GM10847 (cell line): ENCODE data around the gene CYP24A1.

Experiments used
- POLR2A ChIP-seq: IDR thresholded peaks from 2 replicates; pipeline ENCODE4 v1.6.1; 2011; ENCODE audit not compliant: insufficient read length; ENCODE audit errors: extremely low read depth

The CYP24A1 gene

DNA sequence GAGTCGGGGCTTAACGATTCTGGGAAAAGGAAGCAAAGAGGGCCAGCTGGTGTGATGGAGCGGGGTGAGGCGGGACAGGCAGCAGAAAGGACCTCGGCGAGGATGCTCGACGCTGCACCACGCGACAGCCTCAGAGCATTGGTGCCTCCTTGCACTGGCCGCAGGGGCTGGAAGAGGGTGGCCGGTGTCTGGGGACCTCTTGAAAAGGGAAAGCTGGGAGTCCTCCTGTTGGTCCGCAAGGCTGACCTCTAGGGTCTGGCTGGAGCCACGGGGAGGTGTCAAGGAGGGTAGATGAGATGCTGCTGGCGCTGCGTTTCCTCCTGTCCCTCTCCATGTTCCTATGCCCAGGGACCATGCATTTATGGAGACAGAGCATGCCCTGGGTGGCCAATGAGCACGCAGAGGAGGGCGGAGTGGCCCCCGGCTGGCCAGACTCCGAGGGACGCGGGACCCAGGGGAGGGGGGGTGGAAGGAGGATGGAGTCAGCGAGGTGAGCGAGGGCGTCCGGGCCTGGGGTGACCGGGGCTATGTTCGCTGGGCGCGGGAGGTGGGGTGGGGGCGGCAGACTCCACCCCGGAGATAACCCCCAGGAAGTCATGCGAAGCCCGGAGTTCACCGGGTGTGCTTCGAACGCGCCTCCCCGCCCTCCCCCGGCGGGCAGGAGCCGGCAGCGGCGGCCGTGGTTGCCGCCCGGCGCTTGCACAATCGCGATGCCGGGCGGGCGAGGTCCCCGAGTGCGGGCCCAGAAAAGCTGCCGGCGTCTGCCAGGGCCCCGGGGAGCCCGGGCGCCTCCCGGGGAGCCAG, at the start of gene CYP24A1:
Gene CYP24A1 (minus strand): TSS at position 334 of the 804 bp plus-strand sequence. CDS start 407 bp downstream, outside the sequence.
- TF ChIP-seq POLR2A, result no peak

DNA sequence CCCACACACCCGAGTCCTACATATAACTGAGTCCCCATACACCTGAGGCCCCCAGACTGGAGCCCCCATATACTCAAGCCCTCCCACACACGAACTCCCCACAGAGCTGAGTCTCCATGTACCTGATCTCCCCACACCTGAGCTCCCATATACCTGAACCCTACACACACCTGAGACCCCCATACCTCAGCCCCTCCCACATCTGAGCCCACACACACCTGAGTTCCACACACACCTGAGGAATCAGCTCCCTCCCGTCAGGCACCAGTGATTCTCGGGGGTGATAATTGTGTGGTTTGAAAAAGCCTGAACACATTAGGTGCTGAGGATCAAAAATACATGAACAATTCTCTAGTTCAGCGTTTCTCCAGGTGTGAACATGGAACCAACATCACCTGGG, 49.5 kb upstream of the CYP24A1 start:
- TF ChIP-seq POLR2A, result no peak

DNA sequence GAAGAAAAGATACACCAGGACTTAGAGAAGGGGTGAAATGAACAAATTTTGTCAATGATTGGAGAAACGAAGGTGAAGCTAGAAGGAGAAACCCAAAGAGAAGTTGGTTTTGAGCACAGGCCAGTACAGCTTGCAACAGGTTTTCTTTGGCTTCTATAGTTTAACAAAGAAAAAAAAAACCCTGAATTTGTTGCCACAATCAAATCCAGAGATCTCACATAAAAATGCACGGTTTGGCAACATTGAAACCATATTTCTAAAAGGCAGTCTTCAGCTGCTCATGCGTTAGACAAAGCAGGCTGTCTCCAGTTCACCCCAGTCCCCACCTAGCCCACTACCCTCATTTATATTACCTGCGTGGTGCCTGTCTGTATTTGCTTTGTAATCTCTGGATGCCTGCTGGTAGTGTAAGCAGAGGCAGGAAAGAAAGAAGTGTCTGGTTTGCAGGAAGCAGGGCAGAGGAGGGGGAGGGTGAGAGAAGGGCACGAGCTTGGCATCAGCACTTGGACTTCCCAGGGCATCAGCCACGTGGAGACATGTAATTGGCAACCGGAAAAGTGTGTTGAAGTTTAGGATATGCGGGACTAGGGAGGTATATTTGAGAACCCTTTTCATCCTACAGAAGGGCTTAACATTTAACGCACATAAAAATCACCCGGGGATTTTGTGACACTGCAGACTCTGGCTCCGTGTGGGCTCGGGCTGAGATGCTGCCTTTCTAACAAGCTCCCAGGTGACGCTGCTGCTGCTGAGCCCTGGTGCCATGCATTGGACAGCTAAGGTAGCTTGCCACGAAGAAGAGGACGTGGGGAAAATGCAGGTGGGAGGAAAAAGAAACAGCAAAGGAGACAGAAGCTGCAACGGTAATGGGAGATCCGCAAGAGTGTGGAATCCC, 48.5 kb upstream of the CYP24A1 start:
- TF ChIP-seq POLR2A, result no peak

DNA sequence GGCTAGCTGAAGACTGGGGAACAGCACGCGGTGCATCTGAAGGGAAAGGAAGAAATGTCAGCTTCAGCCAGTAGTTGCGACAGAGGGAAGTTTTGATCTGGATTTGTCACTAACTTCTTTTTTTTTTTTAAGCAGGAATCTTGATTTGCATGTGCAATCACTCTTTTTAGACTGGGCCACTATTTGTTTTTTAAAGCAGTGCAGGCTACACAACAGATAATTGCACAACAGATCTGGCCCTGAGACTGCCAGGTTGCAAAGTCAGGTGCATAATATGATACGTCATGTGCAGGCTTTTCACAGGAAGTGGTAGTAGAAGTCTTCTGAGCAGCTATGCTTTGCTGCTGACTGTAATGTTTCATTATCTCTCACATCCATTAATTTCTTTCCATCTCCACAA, 47.6 kb upstream of the CYP24A1 start:
- TF ChIP-seq POLR2A, result no peak

DNA sequence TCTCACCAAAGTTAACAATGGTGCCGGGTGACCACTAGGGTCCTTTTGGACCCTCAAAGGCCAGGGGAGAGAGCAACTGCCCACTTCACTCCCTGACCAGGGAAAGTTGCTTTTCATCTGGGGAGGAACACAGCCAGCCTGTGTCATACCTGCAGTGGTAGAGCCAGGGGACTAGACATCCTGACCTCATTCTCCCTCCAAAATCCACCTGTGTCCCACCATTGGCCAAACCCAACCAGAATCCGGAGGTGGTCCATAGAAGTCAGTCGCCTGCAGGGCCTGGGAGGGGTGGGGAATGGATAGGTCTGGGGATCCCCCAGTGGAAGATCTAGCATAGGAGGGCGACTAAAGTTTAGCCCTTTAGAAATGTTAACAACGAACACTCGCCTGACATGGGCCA, 46.9 kb upstream of the CYP24A1 start:
- TF ChIP-seq POLR2A, result no peak

DNA sequence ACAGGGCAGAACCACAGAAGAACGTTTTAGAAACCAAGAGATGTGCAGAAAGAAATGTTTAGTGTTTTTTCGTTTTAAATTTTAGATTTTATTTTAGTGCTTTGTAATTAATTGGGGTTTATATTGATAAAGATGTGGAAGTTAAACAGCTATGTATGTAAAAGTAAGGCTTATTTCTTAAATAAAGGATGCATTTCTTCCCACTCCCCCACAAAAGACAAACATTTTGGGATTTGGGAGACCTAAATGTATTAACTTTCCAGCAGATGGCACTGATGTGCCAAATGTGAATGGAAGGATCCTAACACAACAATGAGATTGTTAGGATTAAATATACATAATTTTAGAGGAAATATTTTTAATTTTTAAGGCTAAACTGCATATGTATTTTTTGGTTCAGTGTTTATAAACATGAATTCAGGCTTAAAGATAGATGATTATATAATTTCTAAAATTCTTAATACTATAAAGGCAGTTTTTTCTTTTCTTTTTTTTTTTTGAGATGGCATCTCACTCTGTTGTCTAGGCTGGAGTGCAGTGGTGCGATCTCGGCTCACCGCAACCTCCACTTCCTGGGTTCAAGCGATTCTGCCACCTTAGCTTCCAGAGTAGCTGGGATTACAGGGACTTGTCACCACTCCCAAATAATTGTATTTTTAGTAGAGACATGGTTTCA, 46.1 kb upstream of the CYP24A1 start:
- TF ChIP-seq POLR2A, result no peak

DNA sequence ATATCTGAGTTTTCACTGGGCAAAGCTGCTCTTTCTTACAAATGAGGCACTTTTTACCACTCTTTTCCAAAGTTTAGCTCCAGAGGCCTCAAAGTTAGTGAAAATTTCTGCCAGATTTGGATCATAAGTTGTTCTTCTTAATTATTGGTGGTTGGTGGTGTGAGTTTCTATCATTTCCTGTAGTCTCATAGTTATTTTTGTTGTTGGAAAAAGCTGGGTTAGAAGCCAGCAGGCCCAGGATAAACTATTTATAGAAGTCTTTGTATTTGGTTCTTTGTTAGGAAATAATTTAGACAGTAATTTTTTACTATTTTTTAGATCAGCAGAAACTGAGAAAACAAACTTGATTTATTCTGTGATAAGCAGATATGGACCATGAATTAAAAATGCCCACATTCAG, 44.7 kb upstream of the CYP24A1 start:
- TF ChIP-seq POLR2A, result no peak

DNA sequence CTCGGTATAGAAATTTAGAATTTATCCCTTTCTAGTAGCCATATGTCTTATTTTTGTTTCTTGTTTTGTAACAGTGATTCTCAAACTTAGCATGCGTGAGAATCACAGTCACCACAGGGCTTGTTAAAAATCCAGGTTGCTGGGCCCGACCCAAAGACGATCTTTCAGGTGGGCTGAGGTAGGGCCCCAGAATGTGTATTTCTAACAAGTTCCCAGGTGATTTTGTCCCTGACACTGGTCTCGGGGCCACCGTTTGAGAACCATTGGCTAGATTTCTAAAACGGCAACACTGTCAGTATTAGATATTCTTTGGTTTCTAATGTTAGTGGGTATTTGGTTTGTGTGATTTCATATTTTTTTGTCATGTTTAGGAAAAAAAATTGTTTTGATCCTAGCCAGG, 44.0 kb upstream of the CYP24A1 start:
- no peak for TF ChIP-seq POLR2A

DNA sequence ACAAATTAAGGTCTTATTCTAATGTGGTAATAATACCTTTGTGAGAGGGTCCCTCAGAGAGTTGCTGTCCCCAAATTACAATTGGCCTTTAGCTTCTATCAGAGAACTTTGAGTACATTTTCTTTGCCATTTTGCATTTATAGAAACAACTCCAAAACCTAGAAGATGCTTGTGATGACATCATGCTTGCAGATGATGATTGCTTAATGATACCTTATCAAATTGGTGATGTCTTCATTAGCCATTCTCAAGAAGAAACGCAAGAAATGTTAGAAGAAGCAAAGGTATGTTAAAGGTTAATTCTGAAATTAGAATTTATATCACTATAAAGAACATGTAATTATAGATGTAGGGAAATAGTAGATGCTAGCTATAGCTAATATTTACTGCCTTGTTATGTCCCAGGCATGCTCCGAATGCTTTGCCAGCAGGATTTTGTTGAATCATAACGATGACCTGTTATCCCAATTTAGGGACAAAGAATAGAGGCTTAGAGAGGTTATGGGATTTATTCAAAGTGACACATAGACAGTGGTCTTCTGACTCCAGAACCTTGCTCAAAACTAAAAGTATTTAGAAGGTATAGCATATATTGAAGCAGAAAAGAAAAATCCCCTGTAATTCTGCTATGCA, 41.5 kb upstream of the CYP24A1 start:
- TF ChIP-seq POLR2A, result no peak

DNA sequence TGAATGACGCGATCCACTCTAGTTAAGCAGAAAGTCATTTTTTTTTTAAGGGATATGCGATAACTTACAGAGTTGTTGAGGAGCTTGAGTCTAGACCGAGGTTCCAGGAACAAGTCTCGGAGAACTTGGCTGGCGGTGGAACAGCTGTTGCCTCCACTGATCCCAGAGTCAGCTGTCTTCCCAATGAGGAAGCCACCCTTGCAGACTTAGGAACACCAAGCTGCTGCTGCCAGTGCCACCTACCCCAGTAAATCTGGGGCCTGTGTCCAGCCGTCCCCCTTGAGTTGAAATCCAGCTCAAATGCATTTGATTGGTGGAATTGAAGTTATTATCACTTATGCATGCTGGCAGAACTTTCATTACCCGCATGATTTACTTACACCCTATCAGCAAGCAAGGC, 40.8 kb upstream of the CYP24A1 start:
- no peak for TF ChIP-seq POLR2A

DNA sequence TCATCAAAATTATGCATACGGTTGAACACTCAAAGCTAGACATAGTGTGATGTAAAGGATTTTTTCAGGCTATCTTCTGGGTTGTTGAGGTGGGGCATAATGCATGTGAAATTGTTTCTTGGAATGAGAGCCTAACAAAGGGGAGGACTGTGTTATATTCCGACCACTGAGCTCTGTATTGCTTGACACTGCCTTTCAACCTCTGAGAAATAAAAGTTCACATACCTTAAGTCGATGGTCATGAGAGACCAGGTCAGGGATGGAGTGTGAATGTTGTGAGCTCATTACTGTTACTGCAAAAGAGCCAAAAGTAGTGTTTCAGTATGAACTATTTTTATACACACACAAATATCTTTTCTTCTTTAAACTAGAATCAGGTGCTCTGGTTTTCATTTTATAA, 39.1 kb upstream of the CYP24A1 start:
- no peak for TF ChIP-seq POLR2A

DNA sequence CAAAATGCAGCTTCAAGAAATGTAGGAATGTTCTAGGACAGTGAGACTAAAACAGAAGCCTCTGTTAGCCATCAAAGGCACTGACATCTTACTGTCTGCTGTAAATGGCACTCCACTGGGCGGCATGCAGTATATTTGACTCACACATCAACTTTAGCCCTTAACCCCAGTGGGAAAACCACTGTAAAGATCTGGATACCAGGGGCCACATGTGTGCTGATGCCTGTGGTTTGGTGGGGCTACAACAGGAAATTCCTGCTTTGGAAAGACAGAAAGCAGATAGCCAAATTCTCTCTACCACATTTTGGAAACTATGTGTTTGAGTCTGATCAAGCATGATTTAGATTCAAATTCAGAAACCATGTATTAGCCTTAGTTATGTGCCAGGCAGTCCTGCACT, 38.4 kb upstream of the CYP24A1 start:
- no peak for TF ChIP-seq POLR2A

DNA sequence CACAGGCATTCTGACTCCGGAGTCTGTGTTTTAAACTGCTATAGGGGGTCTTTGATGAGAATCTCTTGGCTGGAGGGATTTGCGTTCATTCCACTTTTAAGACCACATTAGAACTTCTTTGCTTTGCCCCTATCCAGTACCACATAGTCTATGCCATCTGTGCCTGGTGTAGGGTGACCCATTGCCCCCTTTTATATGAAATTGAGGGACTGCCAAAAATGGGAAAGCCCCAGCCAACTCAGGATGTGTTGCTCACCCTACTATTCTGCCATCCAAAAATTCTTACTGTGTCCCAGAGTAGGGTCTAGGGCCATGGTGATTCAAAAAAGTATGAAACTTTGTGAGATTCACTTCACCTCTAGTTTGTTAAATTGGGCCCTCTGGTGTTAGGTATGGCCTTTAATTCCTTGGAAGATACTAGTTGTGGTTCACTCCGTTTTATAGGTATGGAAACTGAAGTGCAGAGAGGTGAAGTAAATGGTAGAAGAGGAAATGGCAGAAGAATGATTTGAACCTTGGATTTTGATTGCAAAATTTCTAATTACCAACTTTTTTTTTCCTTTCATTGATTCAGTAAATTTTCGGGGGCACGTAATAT, 35.5 kb upstream of the CYP24A1 start:
- TF ChIP-seq POLR2A, result no peak

DNA sequence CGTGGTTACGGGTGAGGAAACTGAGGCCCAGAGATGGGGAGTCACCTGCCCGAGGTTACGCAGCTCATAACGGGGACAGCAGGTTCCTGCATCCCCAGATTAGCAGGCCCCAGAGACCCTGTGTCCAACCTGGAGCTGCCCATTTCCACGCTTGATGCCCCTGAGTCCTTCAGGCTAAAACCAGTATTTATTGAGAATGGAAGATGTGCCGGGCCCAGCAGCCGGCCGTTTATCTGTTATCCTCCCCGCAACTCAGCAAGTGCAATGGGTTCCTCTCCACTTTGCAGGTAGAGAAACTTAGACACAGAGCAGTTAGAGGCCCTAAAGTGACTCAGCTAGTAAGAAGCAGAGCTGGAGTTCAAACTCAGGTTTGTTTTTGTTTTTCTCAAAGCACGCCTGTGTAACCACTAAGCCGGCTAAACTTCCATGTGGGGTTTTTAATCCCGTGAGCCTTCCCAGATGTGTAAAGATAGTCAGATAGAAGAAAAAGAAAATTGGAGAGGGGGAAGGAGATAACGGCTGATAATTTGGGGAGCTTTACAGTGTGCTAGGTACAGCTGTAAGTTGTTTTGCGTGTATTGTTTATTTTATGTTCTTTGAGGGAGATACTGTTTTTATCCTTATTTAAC, 34.9 kb upstream of the CYP24A1 start:
- TF ChIP-seq POLR2A, result no peak
